Measurements from ENCODE around the gene OSBPL6.

OSBPL6 gene

DNA sequence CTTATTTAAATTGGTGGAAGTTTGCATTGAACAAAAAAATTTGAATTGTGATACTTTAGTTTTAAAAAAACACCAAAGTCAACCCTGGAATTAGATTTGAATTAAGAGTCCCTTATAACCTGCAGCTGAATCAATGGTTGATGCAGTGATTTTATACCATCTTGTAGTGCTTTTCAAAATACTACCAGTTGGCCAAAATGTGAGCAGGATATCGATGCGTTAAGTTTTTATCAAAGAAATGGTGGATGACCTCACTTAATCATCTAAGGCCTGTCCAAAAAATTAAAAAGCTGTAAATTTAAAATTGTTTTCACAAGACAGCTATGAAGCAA, 48.2 kb downstream of the OSBPL6 start:
- no peak for DNase-seq

DNA sequence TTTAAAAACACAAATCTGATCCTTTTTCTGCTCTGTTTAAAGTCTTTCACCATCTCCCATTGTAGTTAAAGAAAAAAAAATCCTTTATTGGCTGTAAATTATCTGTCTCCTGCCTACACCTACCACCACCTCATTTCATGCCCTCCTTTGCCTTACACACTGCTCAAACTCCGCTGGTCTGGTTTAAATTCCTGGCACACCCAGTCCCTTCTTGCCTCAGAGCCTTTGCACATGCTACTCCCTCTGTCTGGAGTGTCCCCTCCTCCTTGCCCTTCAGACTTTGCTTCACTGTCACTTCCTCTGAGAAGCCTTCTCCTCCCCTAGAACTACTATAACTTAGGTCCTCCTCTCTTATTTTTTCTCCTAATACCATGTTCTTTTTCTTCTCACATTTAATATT, 49.6 kb downstream of the OSBPL6 start:
- no peak for DNase-seq

DNA sequence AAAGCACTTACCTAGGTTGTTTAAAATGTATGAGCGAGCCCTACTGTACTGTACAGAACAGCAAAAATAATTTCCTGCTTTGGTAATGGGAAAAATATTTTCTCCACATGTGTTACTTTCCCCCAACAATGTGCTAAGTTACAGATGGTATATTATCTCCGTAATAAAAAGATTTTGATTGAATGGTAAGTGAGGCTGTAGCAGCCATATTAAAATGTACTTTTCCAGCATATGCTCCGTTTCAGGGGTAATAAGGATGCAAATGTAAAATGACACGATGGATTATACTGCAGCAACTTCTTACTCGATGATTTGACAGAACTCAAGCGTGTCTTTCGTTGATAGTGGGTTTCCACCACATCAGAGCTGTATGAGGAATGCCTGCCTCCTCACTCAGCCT, 50.5 kb downstream of the OSBPL6 start:
- no peak for DNase-seq

DNA sequence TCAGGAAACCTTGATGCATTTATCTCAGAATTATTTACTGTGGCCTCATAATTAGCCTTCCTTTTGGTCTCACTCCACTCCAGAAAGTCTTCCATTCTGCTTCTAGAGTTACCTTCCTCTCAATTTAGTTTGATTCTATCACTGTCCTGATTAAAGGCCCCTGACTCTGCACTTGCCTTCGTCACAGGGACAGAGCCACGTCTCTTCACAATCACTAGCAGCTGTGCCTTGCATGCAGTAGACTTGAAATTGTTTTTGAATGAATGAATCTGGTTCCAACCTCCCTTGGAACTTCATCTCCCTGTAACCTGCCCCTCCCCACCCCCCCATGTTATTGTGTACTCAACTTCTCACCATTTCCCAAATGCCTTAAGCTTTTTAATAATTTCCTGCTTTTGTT, 52.4 kb downstream of the OSBPL6 start:
- no peak for DNase-seq

DNA sequence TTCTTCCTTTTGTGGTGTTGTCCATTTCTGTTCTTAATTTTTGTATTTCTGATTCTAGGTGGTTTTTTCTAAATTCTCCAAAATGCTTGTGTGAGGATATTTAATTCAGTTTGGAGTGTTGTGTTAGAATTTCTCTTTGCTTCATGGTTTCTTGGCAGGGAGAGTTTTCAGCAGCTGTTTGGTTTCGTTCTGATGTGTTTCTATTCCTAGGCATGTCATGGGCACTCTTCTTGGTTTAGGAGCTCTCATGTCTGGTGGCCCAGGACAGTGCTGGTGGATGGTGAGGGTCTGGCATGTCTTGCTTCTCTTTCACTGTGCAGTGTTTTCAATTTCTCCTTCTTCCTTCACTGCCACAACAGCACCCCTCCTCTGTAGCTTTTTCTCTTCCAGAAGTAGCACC, 52.9 kb downstream of the OSBPL6 start:
- DNase-seq: no peak

DNA sequence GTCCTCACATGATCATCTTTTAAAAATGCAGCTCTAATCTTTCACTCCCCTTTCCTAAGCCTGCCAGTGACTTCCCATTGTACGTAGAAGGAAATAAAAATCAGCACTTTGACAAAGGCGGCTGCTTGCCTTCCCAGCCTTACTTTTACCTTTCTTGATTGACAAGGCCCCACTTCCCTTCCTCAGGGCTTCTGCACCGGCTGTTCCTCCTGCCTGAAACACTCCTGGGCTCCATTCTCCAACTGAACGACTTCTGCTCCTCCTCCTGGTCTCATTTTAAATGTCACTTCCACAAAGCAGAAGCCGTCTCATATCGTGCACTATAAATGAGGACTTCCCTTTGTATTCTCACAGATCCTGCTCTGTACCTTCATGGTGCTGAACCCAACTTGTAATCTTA, 56.1 kb downstream of the OSBPL6 start:
- DNase-seq: no peak

DNA sequence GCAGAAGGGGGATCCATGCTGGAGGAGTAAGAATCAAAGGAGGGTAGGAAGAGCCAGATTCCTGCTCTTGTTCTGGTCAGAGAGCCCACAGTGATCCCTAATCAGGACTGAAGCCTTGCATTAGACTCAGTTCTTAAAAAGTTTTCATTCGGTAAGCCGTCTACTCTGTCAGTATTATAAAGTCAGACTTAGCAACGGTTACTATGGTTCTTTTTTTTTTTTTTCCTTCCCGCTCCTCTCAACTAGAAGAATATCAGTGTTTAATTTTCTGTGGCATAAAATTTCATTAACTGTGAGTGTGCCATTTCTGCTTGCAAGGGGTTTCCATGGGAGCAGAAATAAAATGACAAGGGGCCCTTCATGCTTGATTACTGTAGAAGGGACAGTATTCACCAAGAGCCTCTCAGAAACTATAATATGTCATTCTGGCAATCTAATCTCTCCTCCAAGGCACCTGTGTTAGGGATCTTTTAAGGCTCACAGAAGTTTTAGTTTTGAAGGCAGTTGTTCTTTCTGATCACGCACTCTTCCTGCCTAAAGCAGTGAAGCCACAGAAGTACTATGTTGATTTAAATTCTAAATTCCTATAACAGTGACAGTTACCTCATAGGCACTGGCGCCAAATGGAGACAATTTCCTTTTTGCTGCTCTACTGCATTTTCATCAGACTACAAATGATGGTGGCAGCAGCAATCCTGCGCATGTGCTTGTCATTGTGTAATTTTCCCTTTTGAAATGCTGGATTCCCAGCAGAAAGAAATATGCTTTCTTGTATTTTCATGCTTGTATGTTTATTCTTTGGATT, 57.0 kb downstream of the OSBPL6 start:
- no peak for DNase-seq

DNA sequence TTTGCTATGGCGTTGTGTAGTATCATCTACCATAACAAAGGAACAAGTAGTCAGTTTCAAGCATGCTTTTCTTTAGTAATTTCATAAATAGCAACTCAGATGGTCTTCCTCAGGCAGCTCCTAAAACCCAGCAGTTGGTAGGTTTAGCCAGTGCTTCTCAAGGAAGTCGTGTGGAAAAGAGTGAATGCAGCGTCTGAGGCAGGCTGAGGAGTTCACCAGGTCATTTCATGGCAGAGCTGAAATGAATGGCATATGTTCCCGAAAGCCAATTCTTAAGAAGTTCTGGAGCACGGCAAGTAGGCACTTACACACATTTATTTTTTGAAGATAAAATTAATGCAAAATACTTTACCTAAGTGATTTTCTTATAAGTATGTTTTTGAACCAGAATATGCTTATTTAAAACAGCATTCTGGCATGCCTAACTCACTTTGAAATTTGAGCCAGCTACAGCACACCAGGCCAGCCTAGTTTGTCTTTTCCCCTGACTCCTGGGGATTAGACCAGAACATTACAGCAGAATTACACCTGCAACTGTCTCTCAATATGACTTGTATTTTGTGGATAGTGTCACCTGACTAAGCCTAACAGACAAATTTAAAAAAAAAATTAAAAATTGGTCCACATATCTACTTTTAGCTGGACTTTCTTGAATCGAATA, 62.2 kb downstream of the OSBPL6 start:
- DNase-seq: no peak

DNA sequence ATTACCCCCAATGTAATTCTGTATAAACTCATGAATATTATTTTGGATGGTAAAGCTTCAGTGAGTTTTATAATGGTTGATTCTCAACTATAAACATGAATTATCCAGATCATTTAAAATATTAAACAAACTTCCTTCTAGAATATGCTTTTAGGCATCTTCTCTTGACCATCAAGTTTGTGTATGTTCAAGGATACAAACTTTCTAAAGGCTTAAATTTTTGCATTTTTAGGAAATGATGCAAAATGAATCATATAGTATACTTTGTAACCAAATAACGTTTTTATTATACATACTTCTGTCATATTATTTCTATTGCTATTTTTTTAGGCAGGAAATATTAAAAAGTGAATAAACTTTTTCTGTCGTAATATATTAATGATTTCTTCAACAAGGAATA, 62.8 kb downstream of the OSBPL6 start:
- no peak for DNase-seq

DNA sequence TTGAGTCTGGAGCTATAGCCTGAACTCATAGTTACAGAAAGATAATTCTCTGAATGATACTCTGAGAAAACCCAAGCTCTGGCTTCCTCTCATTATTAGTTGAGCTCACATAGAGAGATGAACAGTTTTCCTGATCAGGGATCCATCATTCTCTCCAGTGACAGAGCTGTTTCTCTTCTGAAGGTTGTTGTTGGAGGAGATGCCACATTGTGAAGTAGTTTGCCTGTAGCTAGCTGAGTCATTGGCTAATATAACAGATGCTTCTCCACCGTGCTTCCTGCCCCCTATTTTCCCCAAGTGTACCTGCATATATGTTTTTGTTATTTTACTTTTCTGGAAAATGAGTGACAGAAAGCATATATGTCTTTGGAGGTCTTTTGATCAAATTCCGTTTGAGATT, 64.6 kb downstream of the OSBPL6 start:
- DNase-seq: no peak

DNA sequence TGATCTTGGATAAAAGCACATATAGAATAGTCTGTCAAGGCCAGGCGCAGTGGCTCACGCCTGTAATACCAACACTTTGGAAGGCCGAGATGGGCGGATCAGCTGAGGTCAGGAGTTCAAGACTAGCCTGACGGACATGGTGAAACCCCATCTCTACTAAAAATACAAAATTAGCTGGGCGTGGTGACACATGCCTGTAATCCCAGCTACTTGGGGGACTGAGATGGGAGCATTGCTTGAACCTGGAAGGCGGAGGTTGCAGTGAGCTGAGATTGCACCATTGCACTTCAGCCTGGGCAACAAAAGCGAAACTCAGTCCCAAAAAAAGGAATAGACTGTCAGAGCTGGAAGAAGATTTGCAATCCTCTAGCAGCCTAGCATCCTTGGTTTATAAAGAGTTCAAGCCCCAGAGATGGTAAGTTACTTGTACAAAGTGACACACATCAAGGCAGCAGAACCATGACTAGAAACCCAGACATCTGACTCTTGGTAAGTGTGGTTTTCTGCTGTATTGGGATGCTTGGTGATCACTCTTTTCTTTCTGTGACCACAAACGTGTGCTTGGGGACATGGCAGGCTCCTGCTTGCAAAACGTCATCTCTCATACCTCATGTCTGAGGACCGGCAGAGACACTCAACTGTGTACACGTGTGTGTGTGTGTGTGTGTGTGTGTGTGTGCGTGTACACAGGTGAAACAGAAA, 69.0 kb downstream of the OSBPL6 start:
- DNase-seq: no peak

DNA sequence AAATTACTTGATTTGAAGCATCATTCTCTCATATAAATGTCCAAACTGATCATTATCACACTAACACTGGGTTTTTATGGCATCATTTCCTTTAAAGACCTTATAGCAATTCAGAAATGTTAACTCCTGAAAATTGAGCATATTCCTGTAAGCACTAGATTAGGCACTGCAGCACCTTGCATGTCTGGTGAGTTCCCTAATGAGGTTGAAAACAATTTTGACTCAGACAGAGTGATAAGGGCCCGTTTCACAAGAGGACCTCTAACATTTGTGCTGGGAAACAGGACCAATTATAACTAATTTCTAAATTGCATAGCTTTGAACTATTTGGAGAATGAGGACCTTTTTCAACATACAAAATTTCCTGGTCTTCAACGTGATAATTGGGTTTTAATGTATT, 69.9 kb downstream of the OSBPL6 start:
- DNase-seq: no peak

DNA sequence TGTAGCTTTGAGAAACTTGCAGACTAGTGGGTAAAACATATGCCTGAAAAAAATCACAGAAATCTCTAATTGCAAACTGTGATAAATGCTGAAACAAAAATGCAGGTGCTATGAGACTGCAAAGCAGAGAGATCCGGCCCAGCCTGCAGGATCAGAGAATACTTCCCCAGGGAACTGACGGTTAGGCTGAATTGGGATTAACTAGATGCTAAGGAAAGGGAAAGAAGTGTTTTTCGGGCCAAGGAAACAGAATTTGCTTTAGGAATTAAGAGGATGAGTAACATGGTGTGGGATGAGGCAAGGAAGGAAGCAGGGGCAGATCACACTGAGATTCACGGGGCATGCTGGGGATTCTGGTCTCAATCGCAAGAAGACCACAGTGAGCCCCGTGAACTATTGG, 71.5 kb downstream of the OSBPL6 start:
- DNase-seq: no peak

DNA sequence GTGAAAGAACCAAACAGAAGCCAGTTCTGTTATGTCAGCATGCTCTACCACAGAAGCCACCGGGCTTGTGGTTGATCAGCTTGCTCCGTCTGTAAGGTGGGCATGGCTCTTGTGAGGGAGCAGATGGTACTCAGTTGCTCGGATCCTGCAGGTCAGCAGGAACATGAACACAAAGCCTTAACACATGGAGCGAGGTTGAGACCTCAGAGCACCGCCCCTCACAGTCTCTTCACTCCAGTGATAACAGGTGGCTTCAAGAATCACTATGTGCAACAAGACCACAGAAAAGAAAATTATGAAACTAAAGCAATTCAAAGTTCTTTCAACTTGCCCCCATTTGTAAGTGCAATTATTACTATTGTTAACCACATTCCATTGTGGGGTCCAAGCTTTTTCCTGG, 72.1 kb downstream of the OSBPL6 start:
- DNase-seq: no peak

DNA sequence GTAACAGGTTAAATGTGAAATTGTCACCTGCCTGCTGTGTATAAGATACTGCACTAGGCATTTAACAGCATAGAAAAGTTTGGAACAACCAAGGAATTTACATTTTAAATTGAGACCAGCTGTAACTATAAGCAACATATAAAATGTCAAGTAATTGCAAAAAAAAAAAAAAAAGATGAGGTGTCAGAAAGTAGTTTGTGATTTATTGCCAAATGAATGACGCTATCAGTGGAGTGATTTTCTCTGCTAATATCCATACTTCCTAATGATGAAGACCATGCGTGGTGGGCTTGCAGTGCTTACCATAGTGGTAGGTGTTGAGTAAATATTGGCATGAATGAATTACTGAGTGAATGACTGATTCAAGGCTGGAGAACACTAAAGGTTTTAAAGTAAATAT, 73.3 kb downstream of the OSBPL6 start:
- no peak for DNase-seq

DNA sequence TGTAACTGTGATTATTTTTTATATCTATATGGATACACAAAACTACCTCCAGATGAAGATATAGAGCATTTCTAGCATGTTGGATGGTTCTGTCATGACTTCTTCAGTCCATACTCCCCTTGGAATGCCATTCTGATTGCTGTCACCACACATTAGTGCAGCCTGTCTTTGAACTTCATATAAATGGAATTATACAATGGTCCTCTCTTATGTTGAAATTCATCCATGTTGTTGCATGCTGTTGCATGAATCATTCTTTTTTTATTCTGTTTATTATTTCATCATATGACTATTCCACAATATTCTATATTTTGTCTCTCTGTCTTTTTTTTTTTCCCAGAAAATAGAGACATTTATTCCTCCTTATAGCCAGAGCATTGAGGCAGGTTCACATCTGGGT, 74.1 kb downstream of the OSBPL6 start:
- DNase-seq: no peak

DNA sequence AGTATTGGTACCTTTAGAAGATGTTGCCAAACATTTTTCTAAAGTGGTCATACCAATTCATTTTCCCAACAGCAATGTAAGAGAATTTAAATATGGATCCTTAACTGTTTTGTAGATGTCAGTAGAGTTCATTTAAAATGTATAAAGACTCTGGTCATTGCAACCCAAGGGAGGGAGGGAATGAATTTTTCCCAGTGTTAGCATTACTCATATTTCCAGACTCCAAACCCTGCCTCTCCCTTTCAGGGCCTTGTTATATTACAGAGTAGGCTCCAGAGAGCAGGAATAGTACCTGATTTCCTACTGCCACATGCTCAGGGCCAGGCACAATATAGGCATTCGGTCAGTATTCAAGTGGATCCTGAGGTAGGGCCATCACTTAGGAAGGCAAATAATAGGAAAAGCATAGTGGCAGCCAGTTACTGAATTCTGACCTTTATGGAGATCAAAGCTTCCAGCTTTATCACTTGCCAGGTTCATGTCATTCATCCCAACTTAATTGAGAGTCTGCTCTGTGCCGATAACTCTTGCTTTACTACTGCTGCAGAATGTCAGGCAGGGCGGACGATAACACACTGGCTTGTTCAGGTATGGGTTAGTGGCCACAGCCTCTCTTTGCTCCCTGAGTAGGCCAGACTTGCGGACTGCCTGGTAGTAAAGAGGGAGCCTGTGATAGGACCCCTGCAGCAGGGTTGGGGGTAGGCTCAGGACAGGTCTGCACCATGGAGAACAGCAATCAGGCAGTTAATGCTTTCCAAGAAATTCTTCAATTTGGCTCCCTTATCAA, 75.3 kb downstream of the OSBPL6 start:
- no peak for DNase-seq

DNA sequence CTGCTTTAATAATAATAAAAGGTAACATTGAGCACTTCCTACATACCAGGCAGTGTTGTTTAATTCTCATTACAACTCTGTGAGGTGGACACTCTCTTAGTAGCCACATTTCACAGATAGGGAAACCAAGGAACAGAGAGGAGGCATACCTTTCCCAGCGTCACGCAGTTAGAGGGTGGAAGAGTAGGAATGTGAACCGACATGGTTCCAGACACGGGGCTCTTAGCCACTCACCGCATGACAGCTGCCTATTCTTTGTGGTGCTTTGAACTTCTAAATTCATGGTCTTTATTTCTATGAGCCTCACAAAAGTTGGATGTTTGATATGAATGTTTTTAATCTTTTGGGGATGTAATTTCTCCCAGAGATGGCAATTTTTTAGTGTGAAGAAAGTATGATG, 76.0 kb downstream of the OSBPL6 start:
- DNase-seq: no peak

DNA sequence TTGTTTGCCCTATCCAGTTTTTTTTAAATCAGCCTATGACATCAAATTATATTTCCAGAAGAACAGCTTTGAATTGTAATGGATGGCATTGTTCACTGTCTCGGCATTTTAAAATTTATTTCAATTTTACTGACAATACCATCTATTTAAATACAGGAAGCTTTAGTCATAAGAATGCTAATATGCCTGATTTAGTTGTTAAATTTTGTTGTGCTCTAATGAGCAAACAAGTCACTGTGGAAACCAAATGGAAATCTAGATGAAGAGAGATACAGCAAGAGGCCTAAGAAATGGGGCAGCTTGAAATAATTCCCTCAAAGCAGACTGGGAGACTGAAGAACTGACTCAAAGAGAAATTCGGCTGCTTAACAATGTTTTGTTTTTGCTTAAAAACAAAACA, 76.8 kb downstream of the OSBPL6 start:
- no peak for DNase-seq

DNA sequence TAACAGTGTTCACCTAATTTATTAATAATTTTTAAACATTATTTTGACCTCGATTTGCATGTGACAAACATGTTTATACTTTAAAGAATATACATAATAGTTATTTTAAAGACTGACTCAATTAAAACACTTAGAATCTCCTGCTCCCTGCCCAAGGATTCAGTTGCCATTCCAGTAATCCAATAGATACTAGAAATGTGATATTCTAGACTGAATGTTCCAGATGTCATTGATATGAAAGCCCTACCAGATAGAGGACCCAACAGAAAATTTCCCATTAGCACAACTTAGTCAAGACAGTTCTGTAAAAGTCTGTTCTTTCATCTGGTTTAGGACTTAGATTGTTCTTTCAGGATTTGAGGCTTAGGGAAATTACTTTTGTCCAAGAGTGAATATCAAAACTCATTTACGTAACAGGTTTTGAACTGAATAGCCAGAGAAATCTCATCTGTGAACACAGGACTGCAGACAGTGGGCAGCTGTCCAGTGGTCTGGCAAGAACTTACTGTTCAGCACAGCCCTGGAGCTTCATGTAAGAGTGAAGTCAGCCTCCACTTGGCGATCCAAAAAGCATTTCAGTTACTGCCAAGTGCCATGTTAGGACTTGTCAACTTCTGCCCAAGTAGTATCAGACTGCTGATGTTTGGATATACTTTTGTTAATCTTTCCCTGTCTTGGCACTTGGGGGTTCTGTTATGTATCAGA, 77.5 kb downstream of the OSBPL6 start:
- no peak for DNase-seq

DNA sequence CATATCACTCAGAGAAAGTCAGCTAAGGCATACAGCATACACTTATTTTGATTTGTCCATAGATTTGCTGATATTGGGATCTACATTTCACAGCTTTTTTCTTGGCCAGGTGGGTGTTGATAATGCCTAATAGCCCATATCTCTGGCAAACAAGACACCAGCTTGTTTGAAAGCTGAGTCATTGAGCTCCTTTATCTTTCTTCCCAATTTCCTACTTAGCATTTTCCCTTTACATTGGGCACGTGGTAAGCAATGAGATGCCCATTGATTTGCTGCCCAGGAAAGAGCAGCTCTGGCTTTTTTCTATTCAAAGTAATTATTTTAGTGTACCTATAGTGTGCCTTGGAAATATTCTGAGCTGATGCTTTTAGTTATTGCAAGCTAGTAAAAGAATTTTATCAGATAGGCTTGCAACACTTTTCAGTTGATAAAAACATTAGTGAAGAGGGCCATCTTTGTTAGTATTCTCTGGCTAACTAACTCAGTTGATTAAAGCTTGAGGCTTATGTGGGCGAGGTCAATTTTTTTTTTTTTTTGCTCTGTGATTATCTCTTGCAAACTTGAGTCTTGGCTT, 79.6 kb downstream of the OSBPL6 start:
- DNase-seq: no peak

DNA sequence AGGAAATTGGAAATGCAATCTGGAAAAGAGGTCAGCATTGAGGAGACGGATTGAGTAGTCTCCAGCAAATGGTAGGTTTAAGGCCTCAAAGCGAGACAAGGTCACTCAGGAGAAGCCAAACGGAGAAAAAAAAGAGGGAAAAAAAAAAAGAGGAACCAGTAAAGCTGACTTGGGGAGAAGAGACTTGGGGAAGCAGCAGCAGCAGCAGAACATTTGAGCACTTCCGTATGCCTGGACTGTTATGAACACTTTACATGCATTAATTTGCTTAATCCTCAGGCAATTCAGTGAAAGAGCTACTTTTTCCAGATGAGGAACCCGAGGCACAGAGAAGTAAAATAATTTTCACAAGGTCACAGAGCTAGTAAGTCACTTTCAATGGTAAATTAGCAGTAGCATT, 81.3 kb downstream of the OSBPL6 start:
- DNase-seq: no peak
